CD14-positive monocyte (primary cell): ENCODE results near the gene AKAP6. TPM values are rescaled to one million over a fixed set of nuclear protein-coding genes. Genes with fewer than 3 reads are reported as not detected.

Source experiments
- DNase-seq, 3 donors: peaks; one replicate each; pipeline ENCODE4 v3.0.0-alpha.2; 2011 to 2022
- H2AFZ ChIP-seq: 2 replicates; pipeline ENCODE4 v1.6.0; 2012; ENCODE audit warnings: mild to moderate bottlenecking, low read depth, low read length, inconsistent platforms; ENCODE audit not compliant: insufficient read depth, poor library complexity, severe bottlenecking
- H3K27ac ChIP-seq, 2 donors: 1 replicate in 1 of 2; 2 replicates in 1 of 2; pipeline ENCODE4 v1.5.1; 2012 to 2013; ENCODE audit warnings: low read length in 2 of 2, control low read depth in 1 of 2, inconsistent platforms in 1 of 2, low read depth in 1 of 2, mild to moderate bottlenecking in 1 of 2
- H3K27me3 ChIP-seq, 2 donors: one replicate each; pipeline versions ENCODE4 v1.6.0 to v1.6.1; 2011 to 2013; ENCODE audit warnings: low read length in 2 of 2; ENCODE audit not compliant: control insufficient read depth in 2 of 2, insufficient read depth in 2 of 2
- H3K36me3 ChIP-seq, 2 donors: replicated peaks in 1 of 2; 1 replicate in 1 of 2; 2 replicates in 1 of 2; pipeline versions ENCODE4 v1.5.1 to v1.6.1; 2012 to 2013; ENCODE audit warnings: low read length in 2 of 2, control low read depth in 1 of 2, inconsistent platforms in 1 of 2, mild to moderate bottlenecking in 1 of 2; ENCODE audit not compliant: insufficient read depth in 2 of 2, control insufficient read depth in 1 of 2
- H3K4me1 ChIP-seq, 2 donors: 1 replicate in 1 of 2; 2 replicates in 1 of 2; pipeline versions ENCODE4 v1.5.1 to v1.6.1; 2012 to 2013; ENCODE audit warnings: low read length in 2 of 2, control low read depth in 1 of 2, inconsistent platforms in 1 of 2, mild to moderate bottlenecking in 1 of 2, moderate library complexity in 1 of 2; ENCODE audit not compliant: insufficient read depth in 2 of 2, control insufficient read depth in 1 of 2
- H3K4me2 ChIP-seq: replicated peaks from 2 replicates; pipeline ENCODE3; 2012; ENCODE audit warnings: low read length, moderate library complexity, mild to moderate bottlenecking; ENCODE audit not compliant: poor library complexity, severe bottlenecking; ENCODE audit errors: extremely low read depth
- H3K4me3 ChIP-seq, 3 experiments: fragments of 200-600 bp in 1 of 3; sonication (generic) in 1 of 3; replicated peaks in 1 of 3; 1 replicate in 2 of 3; 2 replicates in 1 of 3; pipeline ENCODE4 v1.5.1; 2011 to 2013; ENCODE audit warnings: low read length in 3 of 3, mild to moderate bottlenecking in 3 of 3, control low read depth in 2 of 3, low read depth in 2 of 3, inconsistent platforms in 1 of 3, moderate library complexity in 1 of 3
- H3K79me2 ChIP-seq: 2 replicates; pipeline ENCODE4 v1.6.0; 2012; ENCODE audit warnings: mild to moderate bottlenecking, control low read depth, inconsistent platforms, low read length, moderate library complexity; ENCODE audit not compliant: insufficient read depth
- H3K9ac ChIP-seq: 2 replicates; pipeline ENCODE4 v1.6.0; 2017; ENCODE audit warnings: low read length, mild to moderate bottlenecking; ENCODE audit not compliant: insufficient read depth, poor library complexity, severe bottlenecking
- H3K9me3 ChIP-seq, 2 donors: replicated peaks in 1 of 2; 1 replicate in 1 of 2; 2 replicates in 1 of 2; pipeline versions ENCODE4 v1.5.1 to v1.6.1; 2012 to 2013; ENCODE audit warnings: low read length in 2 of 2, control low read depth in 1 of 2; ENCODE audit not compliant: control insufficient read depth in 1 of 2, insufficient read depth in 1 of 2
- H4K20me1 ChIP-seq: 2 replicates; pipeline ENCODE4 v1.6.0; 2012; ENCODE audit warnings: mild to moderate bottlenecking, low read length, control low read depth, moderate library complexity; ENCODE audit not compliant: insufficient read depth
- H3K27ac Mint-ChIP-seq, 7 donors: one replicate each; pipeline ENCODE4 v1.8.0; 2020; ENCODE audit warnings: mild to moderate bottlenecking in 7 of 7, mixed read lengths in 7 of 7, moderate library complexity in 6 of 7, inconsistent platforms in 2 of 7
- H3K27me3 Mint-ChIP-seq, 3 donors: one replicate each; pipeline ENCODE4 v1.8.0; 2021 to 2022; ENCODE audit warnings: low read depth in 3 of 3, mild to moderate bottlenecking in 3 of 3, mixed read lengths in 3 of 3, moderate library complexity in 3 of 3, inconsistent platforms in 1 of 3
- H3K36me3 Mint-ChIP-seq, 2 donors: one replicate each; pipeline ENCODE4 v1.8.0; 2020; ENCODE audit warnings: mixed read lengths in 2 of 2, inconsistent platforms in 1 of 2, mild to moderate bottlenecking in 1 of 2
- H3K4me1 Mint-ChIP-seq: one replicate; pipeline ENCODE4 v1.8.0; 2020; ENCODE audit warnings: mild to moderate bottlenecking, mixed read lengths
- H3K4me3 Mint-ChIP-seq, 2 donors: one replicate each; pipeline ENCODE4 v1.8.0; 2020; ENCODE audit warnings: mild to moderate bottlenecking in 2 of 2, mixed read lengths in 2 of 2, moderate library complexity in 1 of 2
- H3K9me3 Mint-ChIP-seq, 7 donors: one replicate each; pipeline ENCODE4 v1.8.0; 2020 to 2022; ENCODE audit warnings: mixed read lengths in 7 of 7, mild to moderate bottlenecking in 6 of 7, moderate library complexity in 6 of 7, inconsistent platforms in 2 of 7
- CTCF ChIP-seq: fragments of 200-600 bp; IDR thresholded peaks from one replicate; pipeline ENCODE4 v1.8.0; 2022; ENCODE audit warnings: antibody characterized with exemption, mild to moderate bottlenecking
- WGBS: methylation state at CpG from one replicate; pipeline ENCODE4 v1.1.5; 2013; ENCODE audit warnings: missing lambda C conversion rate; ENCODE audit not compliant: insufficient coverage; 5-methylcytosine and 5-hydroxymethylcytosine counted together
- intact Hi-C, 2 donors: fragments of 100-400 bp; cut with micrococcal nuclease; formaldehyde crosslinking; loops; one replicate each; pipeline versions ENCODE4 v1.15.0 to v1.15.1; 2023
- polyA plus RNA-seq, 3 donors: library from polyadenylated mRNA; depleted of rRNA in 1 of 3; unstranded in 2 of 3; stranded (reverse) in 1 of 3; fragments of 300-500 nt in 2 of 3; fragments of >200 nt in 1 of 3; fragmentation: Illumina TruSeq in 2 of 3; gene quantifications; 1 replicate in 2 of 3; 2 replicates in 1 of 3; pipeline ENCODE4 v1.2.3, GENCODE V29; 2012 to 2021

The AKAP6 gene
- polyA plus RNA-seq, 3 donors = not detected

- Histone ChIP-seq H3K27ac (no peak overlapping the region), H3K9ac (no peak overlapping the region), H3K4me2 (no peak overlapping the region), H3K4me3 (no peak overlapping the region), H3K27me3 (no peaks in the 10 kb centered on the region), H2AFZ (no peak overlapping the region), H3K4me1 (no peaks in the 10 kb centered on the region), H3K36me3 (no peaks in the 10 kb centered on the region), H3K79me2 (no peaks in the 10 kb centered on the region), H3K9me3 (peaks cover 14 to 25% of the 10 kb centered on the region in 2 donors), H4K20me1 (no peaks in the 10 kb centered on the region)
- H3K36me3 Mint-ChIP-seq = no peaks in the 10 kb centered on the region
- TF ChIP-seq CTCF = no peak
- no peak for DNase-seq
- H3K4me1 Mint-ChIP-seq = no peaks in the 10 kb centered on the region
- no peaks in the 10 kb centered on the region for H3K27me3 Mint-ChIP-seq
- no peak overlapping the region for H3K27ac Mint-ChIP-seq
- H3K4me3 Mint-ChIP-seq = no peak overlapping the region
- H3K9me3 Mint-ChIP-seq = peaks cover 9 to 45% (median 23%) of the 10 kb centered on the region in 7 donors
- no CpG with 5 or more reads among the region's 1 CpG for WGBS
- intact Hi-C loops = no loop called here
Measured at GRCh38 chr14:32800320-32800719, 471.2 kb downstream of the AKAP6 start.

GRCh38 chr14:32802295-32802694, 473.2 kb downstream of the AKAP6 start:
- intact Hi-C loops = no loop called here
- no peaks in the 10 kb centered on the region for H3K36me3 ChIP-seq

More at GRCh38 chr14:32802295-32802694, 473.2 kb downstream of the AKAP6 start:
- no peak overlapping the region for H3K4me3 Mint-ChIP-seq
- Histone ChIP-seq H3K9me3 (peaks cover 18 to 26% of the 10 kb centered on the region in 2 donors), H2AFZ (no peak overlapping the region), H4K20me1 (no peaks in the 10 kb centered on the region), H3K79me2 (no peaks in the 10 kb centered on the region), H3K27me3 (no peaks in the 10 kb centered on the region), H3K27ac (no peak overlapping the region), H3K4me1 (no peaks in the 10 kb centered on the region), H3K4me3 (no peak overlapping the region), H3K9ac (no peak overlapping the region), H3K4me2 (no peak overlapping the region)
- peaks cover 9 to 43% (median 25%) of the 10 kb centered on the region in 7 donors for H3K9me3 Mint-ChIP-seq
- no CpG with 5 or more reads among the region's 1 CpG for WGBS
- no peaks in the 10 kb centered on the region for H3K27me3 Mint-ChIP-seq
- DNase-seq = no peak
- no peaks in the 10 kb centered on the region for H3K36me3 Mint-ChIP-seq
- H3K4me1 Mint-ChIP-seq = no peaks in the 10 kb centered on the region
- H3K27ac Mint-ChIP-seq = no peak overlapping the region
- no peak for TF ChIP-seq CTCF
